ENCODE measurements around the gene LENG1.

The LENG1 gene

DNA sequence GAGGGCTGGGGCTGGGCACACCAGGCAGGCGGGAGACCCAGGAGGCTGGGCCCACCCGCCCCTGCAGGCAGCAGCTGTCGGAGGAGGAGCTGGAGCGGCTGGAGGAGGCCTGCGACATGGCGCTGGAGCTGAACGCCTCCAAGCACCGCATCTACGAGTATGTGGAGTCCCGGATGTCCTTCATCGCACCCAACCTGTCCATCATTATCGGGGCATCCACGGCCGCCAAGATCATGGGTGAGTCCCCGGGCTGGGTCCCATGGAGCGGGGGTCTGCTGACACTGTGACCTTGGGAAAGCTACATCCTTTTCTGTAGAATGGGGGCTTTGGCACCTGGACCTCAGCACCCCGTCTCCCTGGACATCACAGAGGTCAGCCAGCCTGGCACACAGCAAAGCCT lies 35.8 kb downstream of the LENG1 start:
- TF ChIP-seq, protein P1, sequence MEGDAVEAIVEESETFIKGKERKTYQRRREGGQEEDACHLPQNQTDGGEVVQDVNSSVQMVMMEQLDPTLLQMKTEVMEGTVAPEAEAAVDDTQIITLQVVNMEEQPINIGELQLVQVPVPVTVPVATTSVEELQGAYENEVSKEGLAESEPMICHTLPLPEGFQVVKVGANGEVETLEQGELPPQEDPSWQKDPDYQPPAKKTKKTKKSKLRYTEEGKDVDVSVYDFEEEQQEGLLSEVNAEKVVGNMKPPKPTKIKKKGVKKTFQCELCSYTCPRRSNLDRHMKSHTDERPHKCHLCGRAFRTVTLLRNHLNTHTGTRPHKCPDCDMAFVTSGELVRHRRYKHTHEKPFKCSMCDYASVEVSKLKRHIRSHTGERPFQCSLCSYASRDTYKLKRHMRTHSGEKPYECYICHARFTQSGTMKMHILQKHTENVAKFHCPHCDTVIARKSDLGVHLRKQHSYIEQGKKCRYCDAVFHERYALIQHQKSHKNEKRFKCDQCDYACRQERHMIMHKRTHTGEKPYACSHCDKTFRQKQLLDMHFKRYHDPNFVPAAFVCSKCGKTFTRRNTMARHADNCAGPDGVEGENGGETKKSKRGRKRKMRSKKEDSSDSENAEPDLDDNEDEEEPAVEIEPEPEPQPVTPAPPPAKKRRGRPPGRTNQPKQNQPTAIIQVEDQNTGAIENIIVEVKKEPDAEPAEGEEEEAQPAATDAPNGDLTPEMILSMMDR (IDR thresholded peaks at IDR 0.05), result no peak
- DNase-seq, result no peak
- H3K4me1 Mint-ChIP-seq, result no peaks in the 10 kb centered on the region
- peaks cover 45% of the 10 kb centered on the region for H3K36me3 Mint-ChIP-seq (ENCODE audit: low read depth)
- no peak overlapping the region for H3K4me3 Mint-ChIP-seq
- no peaks in the 10 kb centered on the region for H3K9me3 Mint-ChIP-seq
- H3K27me3 Mint-ChIP-seq (ENCODE audit: low read depth, poor library complexity), result no peaks in the 10 kb centered on the region
- H3K27ac Mint-ChIP-seq, result no peak overlapping the region

DNA sequence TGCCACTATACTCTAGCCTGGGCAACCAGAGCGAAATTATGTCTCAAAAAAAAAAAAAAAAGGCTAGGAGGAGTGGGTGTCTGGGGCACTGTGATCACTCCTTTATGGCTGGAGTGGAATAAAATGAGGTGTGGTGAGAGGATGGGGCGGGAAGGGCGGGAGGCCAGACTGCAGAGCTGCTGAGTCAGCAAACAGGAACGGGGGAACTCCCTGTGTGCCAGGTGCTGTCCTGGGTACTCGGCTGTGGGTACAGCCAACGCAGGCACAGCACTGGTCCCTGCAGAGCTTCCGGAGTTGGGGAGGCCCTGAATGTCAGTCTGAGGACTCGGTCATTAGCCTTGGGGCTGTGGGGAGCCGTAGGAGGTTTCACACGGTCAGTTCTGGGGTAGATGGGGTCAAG lies 38.3 kb downstream of the LENG1 start:
- Mint-ChIP-seq H3K27me3 (ENCODE audit: low read depth, poor library complexity) (peaks cover 3% of the 10 kb centered on the region), H3K36me3 (ENCODE audit: low read depth) (peaks cover 46% of the 10 kb centered on the region), H3K9me3 (no peaks in the 10 kb centered on the region), H3K4me3 (no peak overlapping the region), H3K27ac (no peak overlapping the region), H3K4me1 (peaks cover 11% of the 10 kb centered on the region)
- DNase-seq, result no peak
- TF ChIP-seq, protein P1 (IDR thresholded peaks at IDR 0.05), result no peak

DNA sequence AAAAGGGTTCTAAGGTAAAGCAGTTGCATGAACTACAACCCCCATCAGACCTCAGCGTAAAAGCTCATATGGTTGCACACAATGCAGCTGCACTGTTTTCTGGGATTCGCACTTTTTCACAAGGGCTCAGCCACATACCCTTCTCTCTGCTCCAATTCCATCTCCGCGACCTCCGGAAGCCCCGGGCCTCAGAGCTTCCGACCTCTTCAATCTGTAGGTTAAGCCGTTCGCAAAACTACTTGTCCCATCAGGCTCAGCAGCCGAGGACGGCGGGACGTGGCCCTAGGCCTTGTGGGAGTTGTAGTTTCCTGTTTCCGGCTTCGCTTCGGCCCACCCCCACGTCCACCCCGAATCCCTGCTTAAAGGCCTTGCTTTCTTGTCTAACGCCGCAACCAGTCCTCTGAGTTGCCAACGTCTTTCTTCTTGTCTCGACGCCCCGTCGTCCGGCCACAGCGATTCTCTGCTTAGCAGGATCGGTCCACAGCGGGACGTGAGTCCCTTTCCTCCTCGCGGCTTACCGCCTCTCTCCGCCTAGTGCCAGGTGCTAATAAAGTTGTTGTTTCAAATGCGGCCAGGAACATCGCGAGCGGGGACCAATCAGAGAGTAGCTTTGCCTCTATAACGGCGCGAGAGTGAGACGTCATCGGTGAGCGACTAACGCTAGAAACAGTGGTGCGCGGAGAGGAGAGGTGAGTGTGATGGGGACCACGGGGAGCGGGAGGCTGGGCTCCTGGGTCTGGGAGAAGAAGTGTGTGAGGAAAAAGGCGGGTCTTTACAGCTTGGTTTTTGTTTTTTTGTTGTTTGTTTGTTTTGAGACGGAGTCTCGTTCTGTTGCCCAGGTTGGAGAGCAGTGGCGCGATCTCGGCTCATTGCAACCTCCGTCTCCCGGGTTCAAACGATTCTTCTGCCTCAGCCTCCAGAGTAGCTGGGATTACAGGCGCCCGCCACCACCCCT lies 44.1 kb downstream of the LENG1 start, which contains the start of the genes PRPF31 and TFPT:
Gene PRPF31 (plus strand): TSS at position 646 of the 955 bp plus-strand sequence. CDS start 2,525 bp downstream, outside the sequence.
Gene TFPT (minus strand): TSS at position 549 of the 955 bp plus-strand sequence. CDS start 388 bp downstream, at position 161.
- peaks cover 3% of the 10 kb centered on the region for H3K27me3 Mint-ChIP-seq (ENCODE audit: low read depth, poor library complexity)
- no peaks in the 10 kb centered on the region for H3K9me3 Mint-ChIP-seq
- H3K36me3 Mint-ChIP-seq (ENCODE audit: low read depth), result peaks cover 31% of the 10 kb centered on the region
- H3K4me1 Mint-ChIP-seq, result peaks cover 35% of the 10 kb centered on the region
- peak within 1 kb of the TSS; percentile 97 for H3K27ac Mint-ChIP-seq
- peak within 1 kb of the TSS; percentile 99 for H3K4me3 Mint-ChIP-seq
- TF ChIP-seq, protein P1 (IDR thresholded peaks at IDR 0.05), result no peak
- peak; percentile 93 for DNase-seq

DNA sequence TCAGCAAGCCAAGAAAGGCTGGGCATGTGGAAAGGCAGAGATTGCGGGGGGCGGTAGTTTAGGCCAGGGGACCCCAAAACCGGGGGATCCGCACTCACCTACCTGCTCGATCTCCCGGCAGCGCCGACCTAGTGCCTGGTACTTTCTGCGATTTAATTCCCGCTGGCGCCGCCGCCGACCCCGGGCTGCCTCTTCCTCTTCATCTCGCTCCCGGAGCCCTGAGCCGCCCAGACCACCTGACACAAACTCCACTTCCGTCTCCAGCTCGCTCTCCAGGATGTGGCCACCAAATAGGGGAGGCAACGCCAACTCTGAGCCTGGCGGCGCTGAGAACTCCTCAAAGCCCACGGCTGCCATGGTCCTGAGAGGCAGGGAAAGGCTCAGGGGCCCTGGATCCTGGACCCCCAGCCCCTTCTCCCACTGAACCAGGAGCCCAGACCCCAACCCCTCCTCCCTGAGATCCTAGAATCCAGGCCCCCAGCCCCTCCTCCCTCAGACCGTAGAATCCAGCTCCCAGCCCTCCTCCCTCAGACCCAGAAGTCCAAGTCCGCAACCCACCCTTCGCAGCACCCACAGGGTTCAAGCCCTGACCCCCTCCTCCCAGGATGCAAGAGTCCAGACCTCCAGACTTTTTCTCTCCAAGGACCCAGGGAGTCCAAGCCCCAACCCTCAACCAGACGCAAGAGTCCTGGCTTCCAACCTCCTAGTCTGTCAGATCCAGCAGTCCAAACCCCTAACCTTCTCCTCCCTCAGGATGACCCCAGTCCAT lies 45.0 kb downstream of the LENG1 start:
- no peaks in the 10 kb centered on the region for H3K9me3 Mint-ChIP-seq
- peaks cover 35% of the 10 kb centered on the region for H3K4me1 Mint-ChIP-seq
- peaks cover 3% of the 10 kb centered on the region for H3K27me3 Mint-ChIP-seq (ENCODE audit: low read depth, poor library complexity)
- peak overlapping the region; percentile 99 for H3K4me3 Mint-ChIP-seq
- H3K36me3 Mint-ChIP-seq (ENCODE audit: low read depth), result peaks cover 28% of the 10 kb centered on the region
- peak overlapping the region; percentile 97 for H3K27ac Mint-ChIP-seq
- TF ChIP-seq, protein P1 (IDR thresholded peaks at IDR 0.05), result no peak
- DNase-seq, result no peak

DNA sequence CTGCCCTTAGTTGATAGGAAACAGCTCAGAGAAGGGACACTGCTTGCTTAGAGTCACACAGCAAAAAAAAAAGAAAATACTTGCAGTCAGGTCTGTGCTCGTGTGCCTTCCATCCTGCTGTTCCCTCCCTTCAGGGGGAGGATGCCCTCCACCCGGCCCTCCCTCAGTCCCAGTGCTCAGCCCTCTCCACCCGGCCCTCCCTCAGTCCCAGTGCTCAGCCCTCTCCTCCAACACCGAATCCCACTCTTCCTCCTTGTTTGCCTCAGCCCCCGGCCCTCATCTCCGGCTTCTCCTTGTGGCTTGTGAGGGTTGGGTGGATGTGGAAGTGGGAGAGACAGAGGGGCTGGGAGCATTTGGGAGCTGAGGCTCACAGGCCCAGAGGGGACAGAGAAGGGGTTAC lies 49.9 kb downstream of the LENG1 start:
- Mint-ChIP-seq H3K36me3 (ENCODE audit: low read depth) (peaks cover 40% of the 10 kb centered on the region), H3K27me3 (ENCODE audit: low read depth, poor library complexity) (no peaks in the 10 kb centered on the region), H3K27ac (peak overlapping the region; percentile 5), H3K4me1 (peaks cover 26% of the 10 kb centered on the region), H3K4me3 (no peak overlapping the region), H3K9me3 (no peaks in the 10 kb centered on the region)
- DNase-seq, result no peak
- TF ChIP-seq, protein P1 (IDR thresholded peaks at IDR 0.05), result no peak
